HepG2 (cell line): ENCODE results near the gene MAP3K21. TPM values are rescaled to one million over a fixed set of nuclear protein-coding genes. Genes with fewer than 3 reads are reported as not detected.

Source experiments
- ATAC-seq: fragments of 200-7000 bp; cut with Tn5 transposase; 3 replicates; pipeline ENCODE4 v1.9.1; 2020; ENCODE audit warnings: mild to moderate bottlenecking, moderate library complexity
- BruUV-seq: library from RNA; stranded (reverse); fragments of 400-500 nt; replicated peaks from 2 replicates; lab custom pipeline; 2021; lab: Mats Ljungman, UMichigan
- CTCF ChIA-PET: fragments of 300-600 bp; formaldehyde crosslinking; extraction: SDS; loops from one replicate; lab custom pipeline; 2021; ENCODE audit warnings: low total read pairs, inconsistent platforms, low intra/inter-chr PET ratio; lab: Yijun Ruan, JAX
- POLR2A ChIA-PET: fragments of 350-600 bp; sonication (Branson Sonifier 250); formaldehyde crosslinking; loops from one replicate; lab custom pipeline; 2020; ENCODE audit warnings: antibody characterized with exemption, inconsistent platforms; lab: Yijun Ruan, JAX
- DNase-seq: peaks from one replicate; pipeline ENCODE4 v3.0.0-alpha.2; 2015; ENCODE audit warnings: low spot score
- FAIRE-seq: peaks from 3 replicates; lab custom pipeline; 2011; peaks lifted over from hg19 to GRCh38; lab: Jason Lieb, UNC
- H2AFZ ChIP-seq: one replicate; pipeline ENCODE4 v1.6.1; 2011; ENCODE audit warnings: low read length, inconsistent platforms
- H3K27ac ChIP-seq: fragments of 300-600 bp; 3 replicates; pipeline ENCODE4 v1.8.0; 2011; ENCODE audit warnings: mixed run types, mild to moderate bottlenecking, mixed read lengths, low read length, inconsistent platforms; ENCODE audit not compliant: insufficient read depth; ENCODE audit errors: extremely low read length
- H3K27me3 ChIP-seq, 2 experiments: fragments of 200-600 bp in 1 of 2; 2 replicates in 1 of 2; 3 replicates in 1 of 2; pipeline versions ENCODE4 v1.6.0 to v1.8.0; 2011; ENCODE audit warnings: low read length in 2 of 2, mild to moderate bottlenecking in 2 of 2, moderate library complexity in 2 of 2, inconsistent platforms in 1 of 2; ENCODE audit not compliant: insufficient read depth in 2 of 2, control insufficient read depth in 1 of 2
- H3K36me3 ChIP-seq, 2 experiments: fragments of 200-600 bp in 1 of 2; replicated peaks in 1 of 2; 2 replicates in 1 of 2; 3 replicates in 1 of 2; pipeline versions ENCODE4 v1.5.1 to v1.8.0; 2011; ENCODE audit warnings: low read length in 2 of 2, inconsistent platforms in 1 of 2; ENCODE audit not compliant: insufficient read depth in 2 of 2, control insufficient read depth in 1 of 2
- H3K4me1 ChIP-seq: 2 replicates; pipeline ENCODE4 v1.5.1; 2012; ENCODE audit warnings: low read length, inconsistent platforms; ENCODE audit not compliant: insufficient read depth
- H3K4me2 ChIP-seq: 2 replicates; pipeline ENCODE4 v1.6.0; 2011; ENCODE audit warnings: low read depth, low read length, inconsistent platforms
- H3K4me3 ChIP-seq, 3 experiments: fragments of 200-600 bp in 1 of 3; sonication (generic), shearing (Covaris generic) in 1 of 3; replicated peaks in 1 of 3; 2 replicates each; pipeline ENCODE4 v1.5.1; 2011 to 2016; ENCODE audit warnings: low read length in 3 of 3, inconsistent platforms in 2 of 3, low read depth in 2 of 3, mild to moderate bottlenecking in 2 of 3, control low read depth in 1 of 3, mixed read lengths in 1 of 3; ENCODE audit not compliant: insufficient read depth in 1 of 3
- H3K79me2 ChIP-seq: one replicate; pipeline ENCODE4 v1.6.1; 2011; ENCODE audit warnings: low read length, inconsistent platforms; ENCODE audit not compliant: insufficient read depth
- H3K9ac ChIP-seq: 2 replicates; pipeline ENCODE4 v1.6.0; 2011; ENCODE audit warnings: mild to moderate bottlenecking, low read depth, low read length, inconsistent platforms; ENCODE audit not compliant: insufficient read depth
- H3K9me3 ChIP-seq: 2 replicates; pipeline ENCODE4 v1.5.1; 2012; ENCODE audit warnings: mild to moderate bottlenecking, low read length
- H4K20me1 ChIP-seq: 2 replicates; pipeline ENCODE4 v1.6.0; 2011; ENCODE audit warnings: inconsistent platforms, mild to moderate bottlenecking, low read length, moderate library complexity; ENCODE audit not compliant: insufficient read depth
- ARID3A ChIP-seq: IDR thresholded peaks from 2 replicates; pipeline ENCODE4 v1.6.1; 2012; ENCODE audit warnings: low read depth, low read length, improper control_type of control experiment
- CTCF ChIP-seq: sonication (generic); formaldehyde crosslinking; IDR thresholded peaks from 2 replicates; pipeline ENCODE4 v1.5.0; 2020; ENCODE audit warnings: mild to moderate bottlenecking, missing genetic modification reagents, moderate library complexity
- ELF4 ChIP-seq: sonication (generic); formaldehyde crosslinking; IDR thresholded peaks from 2 replicates; pipeline ENCODE4 v1.5.0; 2020; ENCODE audit warnings: missing genetic modification reagents, mild to moderate bottlenecking, moderate library complexity, borderline replicate concordance
- HBP1 ChIP-seq: IDR thresholded peaks from 2 replicates; pipeline ENCODE4 v1.6.1; 2016; ENCODE audit warnings: low read depth, control low read depth
- STAG1 ChIP-seq: sonication (generic); formaldehyde crosslinking; IDR thresholded peaks from 2 replicates; pipeline ENCODE4 v1.4.0; 2020; ENCODE audit warnings: missing genetic modification reagents
- ZNF773 ChIP-seq: sonication (generic); formaldehyde crosslinking; IDR thresholded peaks from 2 replicates; pipeline ENCODE4 v1.4.0; 2020; ENCODE audit warnings: missing genetic modification reagents, borderline replicate concordance
- ZNF816 ChIP-seq: sonication (generic); formaldehyde crosslinking; IDR thresholded peaks from 2 replicates; pipeline ENCODE4 v1.8.0; 2022; ENCODE audit warnings: missing genetic modification reagents, mild to moderate bottlenecking, borderline replicate concordance
- WGBS: methylation state at CpG from one replicate; pipeline ENCODE4 v1.1.6; 2017; ENCODE audit warnings: low lambda C conversion rate; 5-methylcytosine and 5-hydroxymethylcytosine counted together
- in situ Hi-C: cut with HindIII; loops from 2 replicates; pipeline ENCODE4 v1.10.0; 2017; ENCODE audit warnings: low pct_unique_long_range_greater_than_20kb; ENCODE audit not compliant: extremely low pct_ligation_motif_present
- intact Hi-C: fragments of 100-400 bp; cut with micrococcal nuclease; formaldehyde crosslinking; loops from one replicate; pipeline ENCODE4 v1.10.0; 2022; ENCODE audit not compliant: unreplicated experiment
- polyA plus RNA-seq, 8 experiments: library from polyadenylated mRNA; depleted of rRNA in 3 of 8; stranded (reverse) in 7 of 8; unstranded in 1 of 8; fragments of >200 nt; fragmentation: Illumina TruSeq in 4 of 8; extraction: Trizol in 4 of 8; gene quantifications; 2 replicates each; pipeline versions ENCODE4 v1.2.1 to v1.2.3, GENCODE V29; 2011 to 2016; ENCODE audit warnings: low read depth in 4 of 8, missing spikeins in 1 of 8, mixed read lengths in 1 of 8; ENCODE audit not compliant: insufficient read depth in 1 of 8
- total RNA-seq, 5 experiments: library from RNA; depleted of rRNA; stranded (reverse); fragments of >200 nt; fragmentation: Illumina TruSeq; extraction: Trizol; gene quantifications; 2 replicates each; pipeline ENCODE4 v1.2.3, GENCODE V29; 2016; ENCODE audit warnings: low read depth in 1 of 5

Gene MAP3K21
- total and polyA plus RNA-seq, 2 of the 13 experiments (the other 11 are each of a cell fraction or from before 2014, with no cell fraction given) = not detected

- TF ChIP-seq ELF4 (CRISPR knock-in tag) (no peak), HBP1 (CRISPR knock-in tag) (no peak), ZNF816 (no peak), ARID3A (peak; percentile 73; the same call in 1 of the 2 replicates), STAG1 (CRISPR knock-in tag) (peak; percentile 33; the same call in 1 of the 2 replicates), ZNF773 (CRISPR knock-in tag) (no peak), CTCF (peak; percentile 45)
- no peaks in the 10 kb centered on the region for H3K36me3 ChIP-seq
- no TSS peak for BruUV-seq
- no peaks in the 10 kb centered on the region for H3K79me2 ChIP-seq
- no peak overlapping the region for H3K9ac ChIP-seq
- H3K9me3 ChIP-seq = no peaks in the 10 kb centered on the region
- H2AFZ ChIP-seq = no peak overlapping the region
- H4K20me1 ChIP-seq = no peaks in the 10 kb centered on the region
- ChIA-PET CTCF (no interaction called here), POLR2A (no interaction called here)
- intact Hi-C loops (no loop called here), in situ Hi-C loops (no loop called here)
- no peak overlapping the region for H3K4me2 ChIP-seq
- ATAC-seq (no peak), FAIRE-seq (no peak), DNase-seq (no peak)
- H3K27me3 ChIP-seq = no peaks in the 10 kb centered on the region; a peak in 1 of 5 replicates
- H3K4me3 ChIP-seq = no peak overlapping the region
- no peaks in the 10 kb centered on the region; the same call in 1 of the 2 replicates for H3K4me1 ChIP-seq
- no peak overlapping the region for H3K27ac ChIP-seq
- 32% methylated on average over 5 of the region's 5 CpGs for WGBS
Measured at GRCh38 chr1:233364695-233365539, 37.4 kb downstream of the MAP3K21 start.
